GM19397 (cell line): ENCODE data around the gene STUM.
"Not testable (repeated sequence)": the region's sequence is repeated elsewhere in the genome, so short reads cannot be mapped to it uniquely, and the experiment has no call there.

Experiments
- ATAC-seq: cut with Tn5 transposase; IDR thresholded peaks from one replicate; pipeline ENCODE4 v1.9.1; 2021; ENCODE audit warnings: mild to moderate bottlenecking, moderate library complexity; ENCODE audit not compliant: unreplicated experiment

Gene STUM

DNA sequence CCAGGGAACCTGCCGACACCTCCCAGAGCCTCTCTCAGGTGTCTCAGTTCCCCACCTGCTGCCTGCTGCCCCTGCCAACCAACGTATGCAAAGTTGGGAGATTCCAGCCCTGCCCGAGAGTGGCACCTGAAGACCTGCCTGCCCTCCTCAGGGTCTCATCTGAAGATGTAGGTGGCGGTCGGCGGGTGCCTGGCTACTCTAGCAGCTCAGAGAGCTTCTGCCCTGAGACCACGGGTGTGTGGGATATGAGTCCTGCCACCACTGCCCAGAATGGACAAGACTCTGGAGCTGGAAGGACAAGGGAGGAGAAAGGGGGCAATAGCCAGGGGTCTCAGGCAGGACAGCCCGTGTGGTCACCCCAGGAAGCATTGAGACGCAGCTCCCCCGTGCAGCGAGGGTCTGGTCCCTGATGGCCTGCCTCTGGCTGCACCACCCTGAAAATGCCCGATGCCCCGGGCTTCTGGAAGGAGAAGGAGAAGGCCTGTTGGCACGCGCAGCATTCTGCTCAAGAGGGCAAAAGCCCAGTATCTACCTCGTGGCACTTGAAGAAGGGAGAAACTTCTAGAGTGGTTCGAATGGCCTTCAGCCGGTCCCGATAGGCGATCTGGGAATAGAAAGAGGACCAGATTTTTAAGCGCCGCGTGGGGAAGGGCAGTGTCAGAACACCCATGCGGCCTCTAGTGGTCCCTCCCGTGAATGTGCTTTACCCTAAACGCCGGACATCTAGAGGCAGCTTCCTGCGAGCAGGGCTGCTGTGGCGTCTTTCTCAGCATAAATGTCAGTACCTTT is 88.8 kb downstream of the STUM start:
- no peak for ATAC-seq

DNA sequence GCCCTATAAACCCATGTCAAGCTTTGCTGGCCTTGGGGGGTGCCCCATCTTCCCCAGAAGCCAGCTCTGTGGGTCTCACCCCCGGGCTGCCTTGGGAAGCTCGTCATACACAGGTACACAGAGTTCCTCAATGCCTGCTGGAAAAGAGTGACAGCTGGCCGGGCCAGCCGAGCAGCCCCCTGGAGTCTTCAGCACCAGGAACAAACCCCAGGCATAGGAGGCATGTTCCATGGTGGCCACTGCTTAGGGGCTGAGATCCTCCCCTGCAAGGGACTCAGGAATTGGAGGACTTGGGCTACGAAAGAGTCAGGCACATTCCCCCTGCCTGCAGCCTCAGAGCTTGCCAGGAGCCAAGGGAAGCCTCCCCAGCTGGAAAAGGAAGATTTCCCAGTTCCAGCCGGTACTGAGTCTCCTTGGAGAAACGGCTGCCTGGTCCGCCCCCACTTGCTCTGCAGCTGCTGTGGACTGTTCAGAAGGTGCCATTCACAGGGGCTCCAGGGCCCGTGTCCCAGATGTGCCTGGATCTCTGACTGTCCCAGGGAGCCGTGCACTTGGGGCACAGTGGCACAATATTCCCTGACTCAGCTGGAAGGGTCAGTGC is 89.5 kb downstream of the STUM start:
- ATAC-seq, result no peak

GRCh38 chr1:226638608-226639007 is 90.0 kb downstream of the STUM start:
- no peak for ATAC-seq

DNA sequence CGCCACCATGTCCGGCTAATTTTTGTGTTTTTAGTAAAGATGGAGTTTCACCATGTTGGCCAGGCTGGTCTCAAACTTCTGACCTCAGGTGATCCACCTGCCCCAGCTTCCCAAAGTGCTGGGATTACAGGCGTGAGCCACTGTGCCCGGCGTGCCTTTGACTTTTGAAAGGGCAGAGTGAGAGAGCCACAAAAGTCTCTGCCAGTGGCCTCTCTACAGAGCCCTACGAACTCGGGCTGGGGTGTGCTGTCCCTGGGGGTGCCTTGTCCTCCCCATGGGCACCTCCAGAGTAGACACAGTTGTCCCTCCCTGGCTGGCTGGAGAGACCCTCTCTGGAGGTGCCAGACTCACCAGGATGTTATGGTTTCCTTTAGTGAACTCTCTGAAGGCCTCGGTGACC is 90.6 kb downstream of the STUM start:
- ATAC-seq, result not testable (repeated sequence)

DNA sequence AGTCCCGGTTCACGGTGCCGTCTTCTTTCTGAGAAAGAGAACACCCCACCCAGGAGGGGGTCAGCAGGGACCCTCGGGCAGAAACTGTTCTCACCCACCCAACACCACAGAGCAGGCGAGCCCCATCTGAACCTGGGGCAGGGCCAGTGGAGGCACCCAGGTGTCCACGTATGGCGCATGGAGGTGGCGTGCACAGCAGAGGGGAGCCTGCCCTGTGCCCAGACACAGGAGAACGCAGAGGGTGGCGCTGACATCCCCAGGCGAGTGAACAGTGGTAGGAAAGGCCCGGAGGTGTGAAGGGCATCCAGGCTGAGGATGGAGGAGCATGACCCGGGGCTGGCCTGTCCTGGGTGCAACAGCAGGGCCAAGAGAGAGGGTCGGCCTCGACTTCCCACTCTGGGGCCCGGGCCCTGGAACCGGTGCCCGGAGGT is 91.1 kb downstream of the STUM start:
- no peak for ATAC-seq

DNA sequence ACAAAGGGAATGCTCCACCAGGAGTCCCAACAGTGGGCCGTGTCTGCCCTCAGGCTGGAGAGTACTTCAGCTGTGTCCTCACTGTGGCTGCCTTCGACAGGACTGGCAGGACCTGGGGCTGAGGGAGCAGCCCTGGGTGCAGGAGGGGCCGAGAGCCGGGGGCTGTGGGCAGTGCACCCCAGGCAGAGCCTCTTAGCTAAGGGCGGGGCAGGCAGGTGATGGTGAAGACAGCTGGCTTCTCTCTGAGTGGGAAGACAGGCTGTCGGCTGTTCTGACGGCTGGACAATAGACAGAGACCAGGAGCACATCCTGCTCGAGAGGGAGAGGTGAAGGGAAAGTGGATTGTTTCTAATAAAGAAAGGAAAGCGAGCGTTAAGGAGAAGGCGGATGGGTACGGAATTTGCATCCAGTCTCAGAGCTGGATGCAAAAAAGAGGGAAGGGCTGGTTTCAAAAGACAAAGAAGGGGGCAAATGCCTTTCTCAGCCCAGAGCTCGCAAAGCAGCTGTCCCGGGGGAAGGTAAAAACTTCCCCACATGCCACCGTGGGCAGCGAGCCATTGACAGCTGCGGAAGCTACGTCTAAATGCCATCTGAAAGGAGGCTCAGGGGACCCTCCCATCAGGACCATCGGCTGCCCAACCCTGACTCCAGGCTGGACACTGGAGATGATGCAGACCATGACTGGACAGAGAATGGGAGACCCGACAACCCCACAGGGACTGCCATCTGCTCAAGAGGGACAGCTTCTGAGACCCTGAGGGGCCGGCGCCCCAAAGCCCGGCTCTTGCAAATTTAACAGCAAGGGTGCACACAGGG is 92.0 kb downstream of the STUM start:
- no peak for ATAC-seq

GRCh38 chr1:226641671-226642231 is 93.2 kb downstream of the STUM start:
- no peak for ATAC-seq

GRCh38 chr1:226642421-226642820 is 93.9 kb downstream of the STUM start:
- ATAC-seq, result no peak

DNA sequence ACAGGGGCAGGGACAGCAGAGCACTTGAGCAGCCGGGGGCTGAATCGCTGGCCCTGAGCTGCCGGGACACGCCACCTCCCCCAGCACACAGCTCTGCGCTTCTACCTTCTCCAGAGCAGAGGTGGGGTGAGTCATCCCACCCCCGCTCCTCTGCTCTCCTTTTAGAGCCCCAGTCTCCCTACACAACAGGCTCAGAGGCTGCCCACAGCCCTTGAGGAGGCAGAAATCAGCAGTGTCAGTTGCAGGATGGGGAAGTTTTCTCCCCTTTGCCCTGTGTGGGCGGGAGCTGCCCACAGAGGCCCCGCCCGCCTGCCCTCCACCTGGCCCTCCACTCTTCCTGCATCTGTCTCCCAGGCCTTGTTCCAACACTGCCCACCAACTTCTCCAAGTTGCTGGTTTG is 94.6 kb downstream of the STUM start:
- no peak for ATAC-seq

DNA sequence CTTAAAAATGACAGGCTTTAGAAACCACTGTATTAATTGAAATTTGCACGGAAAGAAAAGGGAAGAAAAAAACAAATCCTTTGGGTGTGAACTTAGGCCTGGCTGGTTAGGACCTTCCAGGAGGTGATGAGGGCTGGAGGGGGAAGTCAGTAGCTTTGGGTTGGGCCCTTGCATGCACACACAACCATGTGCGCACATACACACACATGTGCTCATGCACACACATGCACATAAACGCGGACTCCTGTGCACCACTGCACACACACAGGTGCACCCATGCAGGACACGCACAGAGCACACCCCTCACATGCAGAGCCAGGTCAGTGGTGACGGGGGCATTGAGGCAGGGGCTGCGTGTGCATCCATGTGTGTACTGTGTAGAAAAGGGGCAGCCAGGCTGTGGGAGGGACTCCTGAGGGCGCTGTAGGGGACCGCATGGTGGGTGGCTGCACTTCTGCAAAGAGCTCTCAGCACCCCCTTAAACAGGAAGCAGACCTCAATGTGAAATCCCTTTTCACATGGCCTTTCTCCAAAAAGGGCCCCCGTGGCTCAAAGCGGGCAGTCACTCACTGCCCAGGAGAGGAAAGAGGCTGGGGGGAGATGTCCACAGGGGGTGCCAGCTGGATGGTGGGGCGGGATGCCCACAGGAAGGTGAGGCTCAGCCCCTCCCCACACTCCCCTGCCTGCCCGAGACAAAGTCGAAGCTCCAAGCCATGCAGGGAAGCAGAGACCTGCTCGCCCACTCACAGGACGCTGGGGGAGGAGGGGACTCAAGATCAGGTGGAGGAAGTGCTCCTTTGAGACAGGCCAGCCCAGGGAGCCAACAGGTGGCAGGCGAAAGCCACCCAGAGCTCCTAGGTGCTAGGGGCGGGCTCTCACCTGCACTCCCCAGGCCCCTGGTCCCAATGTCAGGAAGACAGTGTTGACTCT is 95.3 kb downstream of the STUM start:
- no peak for ATAC-seq

DNA sequence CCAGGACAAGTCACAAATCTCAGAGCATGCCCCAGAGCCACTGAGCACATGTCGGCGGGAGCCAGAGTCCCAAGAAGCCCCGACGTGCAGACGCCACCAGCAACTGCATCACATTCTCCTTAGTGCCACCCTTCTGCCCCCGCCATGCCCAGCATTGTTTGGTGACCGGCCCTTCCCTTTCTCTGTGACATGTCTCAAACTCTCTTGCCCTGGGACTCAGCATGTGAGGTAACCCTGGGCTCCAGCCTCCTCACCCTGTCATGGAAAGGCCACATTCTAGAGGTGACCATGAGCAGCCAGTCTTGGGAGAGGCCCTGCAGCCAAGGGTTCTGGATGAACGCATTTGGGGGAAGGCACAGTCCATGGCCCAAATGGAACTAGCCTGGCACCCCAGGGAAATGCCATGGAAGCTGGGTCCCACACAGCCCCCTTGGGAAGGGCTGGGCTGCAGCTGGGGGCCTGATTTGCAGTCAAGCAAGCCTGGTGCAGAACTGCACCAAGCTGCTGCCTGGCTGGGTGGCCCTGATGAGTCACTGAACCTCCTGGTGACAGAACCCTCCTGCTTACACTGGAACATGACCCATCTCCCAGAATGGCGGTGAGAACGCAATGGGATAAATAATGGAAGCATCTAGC is 96.1 kb downstream of the STUM start:
- no peak for ATAC-seq

DNA sequence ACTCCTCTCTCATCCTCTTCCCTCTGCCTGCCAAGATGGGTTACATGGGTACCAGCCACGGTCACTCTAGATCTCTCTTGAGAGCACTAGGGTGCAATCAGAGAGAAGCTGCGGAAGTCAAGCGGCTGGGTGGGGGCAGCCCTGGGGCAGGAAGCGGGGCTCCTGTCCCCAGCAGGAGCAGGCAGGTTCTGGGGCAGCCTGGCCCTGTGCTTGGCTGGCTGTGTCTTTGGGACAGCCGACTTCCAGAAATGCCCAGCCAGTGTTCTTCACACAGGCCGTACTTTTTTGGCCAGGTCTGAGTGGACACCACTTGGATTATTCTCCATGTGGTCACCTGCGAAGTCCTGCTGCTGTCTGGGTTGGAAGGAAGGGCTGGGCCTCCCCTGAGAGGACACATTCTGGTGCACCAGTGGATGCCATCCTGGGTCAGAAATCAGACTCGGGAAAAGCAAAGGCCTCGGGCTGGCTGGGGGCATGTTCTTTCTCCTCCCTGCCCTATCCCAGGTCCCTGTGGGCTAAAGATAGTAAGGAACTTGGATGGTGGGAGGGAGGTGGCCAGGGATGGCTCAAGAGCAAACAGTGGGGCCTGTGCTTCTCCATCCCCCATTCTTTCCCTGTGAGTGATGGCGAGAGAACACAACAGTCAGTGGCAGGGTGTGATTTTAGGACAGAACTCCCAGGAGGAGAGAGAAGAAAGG is 96.9 kb downstream of the STUM start:
- no peak for ATAC-seq

DNA sequence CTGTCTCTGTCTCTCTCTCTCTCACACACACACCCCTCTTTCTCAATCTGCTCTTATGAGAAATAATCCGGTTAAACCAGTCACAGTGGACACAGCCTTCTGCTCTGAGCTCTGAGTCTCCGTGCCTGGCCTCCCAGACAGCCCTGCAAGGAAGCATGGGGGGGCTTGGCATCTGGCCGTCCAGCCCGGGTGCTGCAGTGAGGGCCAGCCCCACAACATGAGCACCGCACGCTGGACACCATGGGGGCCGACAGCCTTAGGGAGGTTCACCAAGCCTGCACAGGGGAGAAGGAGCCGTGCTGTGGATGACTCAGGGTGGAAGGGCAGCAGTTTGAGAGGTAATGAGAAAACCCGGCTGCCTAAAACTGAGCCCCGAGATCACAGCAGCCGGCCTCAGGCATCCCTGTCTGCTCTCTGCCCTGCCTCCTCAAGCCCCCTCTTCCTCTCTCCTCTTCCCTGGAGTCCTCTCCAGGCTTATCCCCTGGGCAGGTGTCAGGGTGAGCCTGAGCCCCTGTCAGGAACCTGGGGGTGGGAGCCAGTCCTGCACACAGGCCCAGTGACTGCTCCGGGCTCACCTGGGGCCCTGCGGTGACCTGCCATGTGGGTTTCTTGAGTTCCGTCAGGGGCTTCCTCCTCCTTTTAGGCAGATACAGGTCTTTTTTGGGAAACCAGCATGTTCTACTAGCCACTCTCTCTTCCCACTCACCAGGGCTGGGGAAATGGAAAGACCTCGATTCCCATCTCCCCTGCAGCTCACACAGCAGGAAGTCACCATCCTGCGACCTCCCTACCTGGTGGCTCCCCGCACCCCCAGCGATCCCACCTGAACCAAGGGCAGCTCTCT is 97.7 kb downstream of the STUM start:
- no peak for ATAC-seq

DNA sequence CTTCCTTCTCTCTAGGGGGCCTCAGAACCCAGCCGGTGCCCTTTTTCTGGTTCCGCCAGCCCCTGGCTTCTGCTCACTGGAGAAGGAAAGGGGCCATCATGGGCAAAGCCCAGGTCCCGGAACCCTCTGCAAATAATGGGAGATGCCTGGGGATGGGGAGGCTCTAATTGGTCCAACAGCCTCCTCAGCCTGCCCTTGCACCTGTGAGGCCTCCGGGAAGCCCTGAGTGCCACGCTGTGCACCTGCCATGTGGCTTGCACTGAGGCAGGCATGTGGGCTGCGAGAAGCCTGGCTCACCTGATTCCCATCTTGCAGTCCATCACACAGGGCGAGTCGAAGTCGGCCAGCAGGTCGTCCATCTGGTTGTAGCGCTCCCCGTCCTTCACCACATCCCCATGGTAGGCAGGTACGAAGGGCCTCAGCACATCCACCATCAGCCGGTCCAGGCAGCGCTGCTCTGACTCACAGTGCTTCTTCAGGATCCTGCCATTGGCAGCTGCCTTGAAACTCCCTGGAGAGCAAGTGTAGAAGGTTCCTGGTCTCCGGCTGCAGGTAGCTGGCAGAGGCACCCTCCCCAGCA is 98.4 kb downstream of the STUM start:
- ATAC-seq, result no peak

DNA sequence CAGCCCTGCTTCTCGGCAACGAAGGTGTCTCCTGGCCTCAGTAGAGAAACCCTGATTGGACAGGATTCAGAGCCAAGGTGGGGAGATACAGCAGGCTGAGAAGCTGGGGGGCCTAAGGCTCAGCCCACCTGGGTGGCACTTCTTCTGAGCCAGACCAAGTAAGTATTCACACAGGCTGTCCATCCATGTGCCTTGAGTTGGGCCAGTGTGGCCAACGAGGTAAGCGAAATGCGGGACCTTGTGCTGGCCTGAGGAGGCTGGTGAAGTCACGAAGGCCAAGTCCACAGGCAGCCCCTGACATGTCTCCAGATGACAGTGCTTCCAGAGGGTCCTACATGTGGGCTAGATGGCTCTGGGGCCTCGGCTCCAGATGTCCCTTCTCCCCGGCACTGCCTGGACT is 99.2 kb downstream of the STUM start:
- ATAC-seq, result no peak

- no peak for ATAC-seq
Observed at GRCh38 chr1:226648421-226648820, 99.9 kb downstream of the STUM start.

- no peak for ATAC-seq
Observed at GRCh38 chr1:226649244-226649643, 100.7 kb downstream of the STUM start.

- ATAC-seq, result no peak
Observed at GRCh38 chr1:226649780-226650179, 101.2 kb downstream of the STUM start.
